HK-2 (cell line): ENCODE measurements around the gene CC2D2B.
"Not testable (repeated sequence)": the region's sequence is repeated elsewhere in the genome, so short reads cannot be mapped to it uniquely, and the experiment has no call there.

ENCODE experiments used
- DNase-seq: peaks from one replicate; pipeline ENCODE4 v3.0.0-alpha.2; 2018; ENCODE audit not compliant: unreplicated experiment

CC2D2B gene

GRCh38 chr10:95905897-95906580 lies 1.7 kb upstream of the CC2D2B start:
- not testable (repeated sequence) for DNase-seq

GRCh38 chr10:95906677-95907455 lies 909 bp upstream of the CC2D2B start:
- DNase-seq = peak; percentile 54

GRCh38 chr10:95908450-95908849 lies 675 bp downstream of the CC2D2B start:
- DNase-seq = no peak

GRCh38 chr10:95909561-95909960 lies 1.8 kb downstream of the CC2D2B start:
- no peak for DNase-seq

GRCh38 chr10:95916039-95916438 lies 8.3 kb downstream of the CC2D2B start:
- DNase-seq = not testable (repeated sequence)

- DNase-seq = no peak
These were observed 13.1 kb downstream of the CC2D2B start for GRCh38 chr10:95920798-95921426.

GRCh38 chr10:95925033-95925432 lies 17.3 kb downstream of the CC2D2B start:
- DNase-seq = no peak

- no peak for DNase-seq
These were observed 27.7 kb downstream of the CC2D2B start for GRCh38 chr10:95935429-95935828.

- no peak for DNase-seq
These were observed 33.3 kb downstream of the CC2D2B start for GRCh38 chr10:95941115-95941514.

GRCh38 chr10:95963202-95963990 lies 55.6 kb downstream of the CC2D2B start:
- DNase-seq = no peak

- no peak for DNase-seq
These were observed 56.2 kb downstream of the CC2D2B start for GRCh38 chr10:95963991-95964389.

- DNase-seq = no peak
These were observed 57.0 kb downstream of the CC2D2B start for GRCh38 chr10:95964756-95965155.

GRCh38 chr10:95976362-95977229 lies 68.8 kb downstream of the CC2D2B start:
- DNase-seq = no peak

GRCh38 chr10:95982200-95982599 lies 74.4 kb downstream of the CC2D2B start:
- no peak for DNase-seq

- no peak for DNase-seq
These were observed 80.1 kb downstream of the CC2D2B start for GRCh38 chr10:95987685-95988426.

- DNase-seq = no peak
These were observed 80.9 kb downstream of the CC2D2B start for GRCh38 chr10:95988702-95989101.

GRCh38 chr10:95994376-95994775 lies 86.6 kb downstream of the CC2D2B start:
- DNase-seq = not testable (repeated sequence)

GRCh38 chr10:95998255-95998784 lies 90.5 kb downstream of the CC2D2B start:
- no peak for DNase-seq

- no peak for DNase-seq
These were observed 106.2 kb downstream of the CC2D2B start for GRCh38 chr10:96013956-96014355.

GRCh38 chr10:96014473-96015102 lies 106.8 kb downstream of the CC2D2B start:
- no peak for DNase-seq
